DND-41 (cell line): ENCODE results near the gene KRTAP4-4.

Experiments
- ATAC-seq: fragments of 200-7000 bp; cut with Tn5 transposase; 3 replicates; pipeline ENCODE4 v1.9.1; 2021; ENCODE audit warnings: low read depth; ENCODE audit not compliant: insufficient read depth
- DNase-seq: peaks from one replicate; pipeline ENCODE4 v3.0.0-alpha.2; 2020
- H2AFZ ChIP-seq: 2 replicates; pipeline ENCODE4 v1.6.0; 2012; ENCODE audit warnings: low read depth, low read length
- H3K27ac ChIP-seq: 2 replicates; pipeline ENCODE4 v1.5.1; 2012; ENCODE audit warnings: low read length, inconsistent platforms
- H3K27me3 ChIP-seq: fragments of 200-600 bp; sonication (generic); 2 replicates; pipeline ENCODE4 v1.6.0; 2012; ENCODE audit warnings: low read length, mild to moderate bottlenecking, inconsistent platforms; ENCODE audit not compliant: insufficient read depth, poor library complexity
- H3K36me3 ChIP-seq: 2 replicates; pipeline ENCODE4 v1.5.1; 2012; ENCODE audit warnings: low read length, inconsistent platforms; ENCODE audit not compliant: insufficient read depth
- H3K4me1 ChIP-seq: 2 replicates; pipeline ENCODE4 v1.5.1; 2012; ENCODE audit warnings: mild to moderate bottlenecking, low read length; ENCODE audit not compliant: insufficient read depth
- H3K4me2 ChIP-seq: 2 replicates; pipeline ENCODE4 v1.6.0; 2012; ENCODE audit warnings: mild to moderate bottlenecking, moderate library complexity, low read length, inconsistent platforms; ENCODE audit not compliant: insufficient read depth
- H3K4me3 ChIP-seq, 2 experiments: fragments of 200-600 bp in 1 of 2; shearing (Covaris generic) in 1 of 2; 2 replicates each; pipeline ENCODE4 v1.5.1; 2012 to 2016; ENCODE audit warnings: inconsistent platforms in 2 of 2, low read length in 2 of 2, mild to moderate bottlenecking in 2 of 2, low read depth in 1 of 2, moderate library complexity in 1 of 2
- H3K79me2 ChIP-seq: 2 replicates; pipeline ENCODE4 v1.6.0; 2012; ENCODE audit warnings: low read length, inconsistent platforms; ENCODE audit not compliant: insufficient read depth
- H3K9ac ChIP-seq: 2 replicates; pipeline ENCODE4 v1.6.0; 2012; ENCODE audit warnings: low read depth, mild to moderate bottlenecking, inconsistent platforms, low read length, moderate library complexity
- H3K9me3 ChIP-seq: 2 replicates; pipeline ENCODE4 v1.5.1; 2012; ENCODE audit warnings: low read length, moderate library complexity, mild to moderate bottlenecking, inconsistent platforms; ENCODE audit not compliant: insufficient read depth, severe bottlenecking
- H4K20me1 ChIP-seq: 2 replicates; pipeline ENCODE4 v1.6.0; 2012; ENCODE audit warnings: low read length; ENCODE audit not compliant: insufficient read depth
- EZH2 ChIP-seq: IDR thresholded peaks from 3 replicates; pipeline ENCODE4 v1.6.1; 2012; ENCODE audit warnings: borderline replicate concordance, low read depth, mild to moderate bottlenecking, moderate library complexity, low read length, inconsistent platforms; ENCODE audit not compliant: severe bottlenecking
- TF ChIP-seq, protein P1 (sequence below): IDR thresholded peaks from 2 replicates; pipeline ENCODE4 v1.5.1; 2012; ENCODE audit warnings: borderline replicate concordance, low read length, moderate library complexity, mild to moderate bottlenecking; ENCODE audit not compliant: poor library complexity, severe bottlenecking; ENCODE audit errors: extremely low read depth

The KRTAP4-4 gene

DNA sequence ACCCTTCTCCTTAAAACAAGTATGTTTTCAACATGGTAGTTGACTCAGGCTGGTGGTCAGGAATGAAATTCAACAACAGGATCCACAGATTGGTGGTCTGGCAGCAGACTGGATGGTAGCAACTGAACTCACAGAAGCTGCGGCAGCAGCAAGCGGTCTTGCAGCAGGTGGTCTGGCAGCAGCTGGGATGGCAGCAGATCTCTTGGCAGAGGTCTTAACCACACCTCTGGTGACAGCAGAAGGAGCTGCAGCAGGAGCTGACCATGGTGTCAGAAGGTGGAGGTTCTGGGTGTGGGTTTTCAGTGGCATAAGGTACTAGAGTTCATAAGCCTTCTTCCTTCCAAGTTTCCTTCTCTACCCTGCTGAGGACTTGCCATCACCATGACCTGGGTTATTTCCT, 26.3 kb upstream of the KRTAP4-4 start:
- H3K4me3 ChIP-seq: no peak overlapping the region
- peaks cover 3% of the 10 kb centered on the region for H3K27me3 ChIP-seq
- no peaks in the 10 kb centered on the region for H3K79me2 ChIP-seq
- TF ChIP-seq, protein P1, sequence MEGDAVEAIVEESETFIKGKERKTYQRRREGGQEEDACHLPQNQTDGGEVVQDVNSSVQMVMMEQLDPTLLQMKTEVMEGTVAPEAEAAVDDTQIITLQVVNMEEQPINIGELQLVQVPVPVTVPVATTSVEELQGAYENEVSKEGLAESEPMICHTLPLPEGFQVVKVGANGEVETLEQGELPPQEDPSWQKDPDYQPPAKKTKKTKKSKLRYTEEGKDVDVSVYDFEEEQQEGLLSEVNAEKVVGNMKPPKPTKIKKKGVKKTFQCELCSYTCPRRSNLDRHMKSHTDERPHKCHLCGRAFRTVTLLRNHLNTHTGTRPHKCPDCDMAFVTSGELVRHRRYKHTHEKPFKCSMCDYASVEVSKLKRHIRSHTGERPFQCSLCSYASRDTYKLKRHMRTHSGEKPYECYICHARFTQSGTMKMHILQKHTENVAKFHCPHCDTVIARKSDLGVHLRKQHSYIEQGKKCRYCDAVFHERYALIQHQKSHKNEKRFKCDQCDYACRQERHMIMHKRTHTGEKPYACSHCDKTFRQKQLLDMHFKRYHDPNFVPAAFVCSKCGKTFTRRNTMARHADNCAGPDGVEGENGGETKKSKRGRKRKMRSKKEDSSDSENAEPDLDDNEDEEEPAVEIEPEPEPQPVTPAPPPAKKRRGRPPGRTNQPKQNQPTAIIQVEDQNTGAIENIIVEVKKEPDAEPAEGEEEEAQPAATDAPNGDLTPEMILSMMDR: no peak
- no peak for TF ChIP-seq EZH2
- DNase-seq: no peak
- H3K9ac ChIP-seq: no peak overlapping the region
- H3K4me2 ChIP-seq: no peak overlapping the region
- no peak for ATAC-seq
- H2AFZ ChIP-seq: no peak overlapping the region
- no peaks in the 10 kb centered on the region for H3K9me3 ChIP-seq
- no peaks in the 10 kb centered on the region for H3K36me3 ChIP-seq
- H4K20me1 ChIP-seq: no peaks in the 10 kb centered on the region
- H3K27ac ChIP-seq: no peak overlapping the region
- H3K4me1 ChIP-seq: no peaks in the 10 kb centered on the region

DNA sequence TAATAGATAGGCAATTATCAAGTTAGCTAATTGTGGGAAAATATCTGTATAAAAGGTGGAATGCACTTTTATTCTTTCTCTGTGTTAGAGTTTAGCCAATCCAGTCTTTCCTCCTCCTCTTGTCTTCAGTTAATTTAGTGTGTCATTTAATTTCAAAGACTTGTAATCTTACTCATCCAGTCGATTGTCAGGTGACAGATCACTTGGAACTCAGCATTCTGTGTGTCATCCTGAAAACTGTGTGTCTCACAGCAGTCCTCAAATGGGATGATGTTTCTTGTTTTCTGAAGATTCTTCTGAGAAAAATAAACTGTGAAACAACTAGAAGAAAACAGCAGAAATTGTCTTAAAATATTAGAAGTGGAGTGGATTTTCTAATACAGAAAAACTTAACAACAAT, 24.5 kb upstream of the KRTAP4-4 start:
- no peak for ATAC-seq

DNA sequence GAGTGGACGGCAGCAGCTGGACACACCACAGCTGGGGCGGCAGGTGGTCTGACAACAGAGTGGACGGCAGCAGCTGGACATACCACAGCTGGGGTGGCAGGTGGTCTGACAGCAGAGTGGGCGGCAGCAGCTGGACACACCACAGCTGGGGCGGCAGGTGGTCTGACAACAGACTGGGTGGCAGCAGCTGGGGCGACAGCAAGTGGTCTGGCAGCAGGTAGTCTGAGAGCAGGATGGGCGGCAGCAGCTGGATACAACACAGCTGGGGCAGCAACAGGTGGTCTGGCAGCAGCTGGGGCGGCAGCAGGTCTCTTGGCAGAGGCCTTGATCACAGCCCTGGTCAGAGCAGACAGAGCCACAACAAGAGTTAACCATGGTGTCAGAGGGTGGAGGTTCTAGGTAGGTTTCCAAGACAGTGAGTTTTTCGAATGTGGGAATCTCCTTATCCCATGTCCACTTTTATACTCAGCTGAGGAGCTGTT, 24.0 kb upstream of the KRTAP4-4 start, which contains the start of gene KRTAP4-1:
TSS of gene KRTAP4-1 (minus strand) at position 432 of the 482 bp plus-strand sequence. CDS start at position 375, 57 bp downstream.
- Histone ChIP-seq H3K4me3 (no peak within 1 kb of the TSS), H3K9me3 (no peaks in the 10 kb centered on the region), H3K27ac (no peak within 1 kb of the TSS), H3K36me3 (no peaks in the 10 kb centered on the region), H3K4me1 (no peaks in the 10 kb centered on the region), H2AFZ (no peak within 1 kb of the TSS), H4K20me1 (no peaks in the 10 kb centered on the region), H3K9ac (no peak within 1 kb of the TSS), H3K27me3 (peaks cover 5% of the 10 kb centered on the region), H3K79me2 (no peaks in the 10 kb centered on the region), H3K4me2 (no peak within 1 kb of the TSS)
- DNase-seq (no peak), ATAC-seq (no peak)
- TF ChIP-seq EZH2: no peak
- TF ChIP-seq, protein P1: no peak

More for the DNA sequence above, 24.5 kb upstream of the KRTAP4-4 start:
- no peak for DNase-seq
- Histone ChIP-seq H3K36me3 (no peaks in the 10 kb centered on the region), H3K4me2 (no peak overlapping the region), H3K9ac (no peak overlapping the region), H3K79me2 (no peaks in the 10 kb centered on the region), H2AFZ (no peak overlapping the region), H3K4me3 (no peak overlapping the region), H4K20me1 (no peaks in the 10 kb centered on the region), H3K4me1 (no peaks in the 10 kb centered on the region), H3K27ac (no peak overlapping the region), H3K27me3 (peaks cover 3% of the 10 kb centered on the region), H3K9me3 (no peaks in the 10 kb centered on the region)
- no peak for TF ChIP-seq EZH2
- TF ChIP-seq, protein P1: no peak
